Body of pancreas (tissue), 4 donors: Measurements from ENCODE around the gene ARHGAP29. TPM values are rescaled to one million over a fixed set of nuclear protein-coding genes. Genes with fewer than 3 reads are reported as not detected.
A peak's percentile ranks its signal among the peaks of the same experiment; 100 is the strongest.

Experiments
- ATAC-seq: fragments of 150-250 bp; one replicate; pipeline ENCODE4 v1.9.1; 2016
- DNase-seq, 4 donors: peaks; one replicate each; pipeline ENCODE4 v3.0.0-alpha.2; 2019
- H3K27ac ChIP-seq, 4 donors: fragments of 200-600 bp; sonication (generic); 1 replicate in 3 of 4; 2 replicates in 1 of 4; pipeline versions ENCODE4 v1.5.1 to v1.6.1; 2016 to 2019; ENCODE audit warnings: mild to moderate bottlenecking in 1 of 4, mixed read lengths in 1 of 4, moderate library complexity in 1 of 4
- H3K27me3 ChIP-seq, 2 donors: fragments of 200-600 bp; sonication (generic); one replicate each; pipeline ENCODE4 v1.6.0; 2016; ENCODE audit warnings: mild to moderate bottlenecking in 1 of 2
- H3K36me3 ChIP-seq, 2 donors: fragments of 200-600 bp; sonication (generic); replicated peaks in 1 of 2; 2 replicates each; pipeline ENCODE4 v1.5.1; 2016; ENCODE audit warnings: low read depth in 2 of 2; ENCODE audit not compliant: insufficient read depth in 1 of 2
- H3K4me1 ChIP-seq: fragments of 200-600 bp; sonication (generic); one replicate; pipeline ENCODE4 v1.6.0; 2016
- H3K4me3 ChIP-seq, 2 donors: fragments of 200-600 bp; sonication (generic); 1 replicate in 1 of 2; 2 replicates in 1 of 2; pipeline ENCODE4 v1.5.1; 2016 to 2019
- H3K9me3 ChIP-seq, 3 donors: fragments of 200-600 bp; sonication (generic); 1 replicate in 2 of 3; 2 replicates in 1 of 3; pipeline ENCODE4 v1.5.1; 2016
- POLR2A ChIP-seq, 3 donors: fragments of 450-650 bp; IDR thresholded peaks; one replicate each; pipeline ENCODE4 v1.6.1; 2016; ENCODE audit warnings: antibody characterized with exemption in 3 of 3, mild to moderate bottlenecking in 2 of 3
- WGBS, 2 donors: methylation state at CpG; one replicate each; pipeline ENCODE4 v1.1.5; 2017; 5-methylcytosine and 5-hydroxymethylcytosine counted together
- intact Hi-C: fragments of 100-400 bp; cut with DNase I; formaldehyde crosslinking; loops from one replicate; pipeline ENCODE4 v1.15.1; 2023
- total RNA-seq, 2 donors: library from RNA; depleted of rRNA; stranded (reverse); fragments of >200 nt; gene quantifications; one replicate each; pipeline ENCODE4 v1.1.0, GENCODE V29; 2016
- TF ChIP-seq, protein P1 (sequence below), 7 experiments: fragments of 450-650 bp in 4 of 7; fragments of 200-600 bp in 3 of 7; sonication (generic) in 3 of 7; IDR thresholded peaks; one replicate each; pipeline ENCODE4 v1.5.1; 2016 to 2019; ENCODE audit warnings: antibody characterized with exemption in 7 of 7

ARHGAP29 gene
- total RNA-seq, 2 donors from 2014 or later = 20.1 to 22.8 TPM

DNA sequence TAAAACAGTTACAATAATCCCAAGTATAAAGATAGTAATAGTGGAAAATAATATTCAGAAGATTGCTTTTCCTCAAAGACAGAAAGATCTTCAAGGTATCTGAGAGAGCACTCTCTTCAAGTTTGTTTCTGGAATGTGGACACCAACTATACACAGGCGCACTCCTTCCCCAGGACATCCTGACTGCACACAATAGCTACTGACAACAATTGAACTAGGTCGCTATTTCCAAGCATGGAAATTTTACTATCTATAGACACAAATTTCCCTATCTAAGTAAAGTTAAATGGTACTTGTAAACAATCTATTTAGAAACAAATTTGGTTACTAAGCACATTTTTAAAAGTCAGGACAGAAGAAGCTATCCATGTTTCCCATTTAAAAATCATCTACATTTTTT, 19.1 kb downstream of the ARHGAP29 start:
- no peak for ATAC-seq
- Histone ChIP-seq H3K36me3 (no peaks in the 10 kb centered on the region), H3K4me3 (no peak overlapping the region), H3K9me3 (no peaks in the 10 kb centered on the region), H3K27me3 (no peaks in the 10 kb centered on the region), H3K4me1 (no peaks in the 10 kb centered on the region), H3K27ac (no peak overlapping the region)
- intact Hi-C loops = no loop called here
- TF ChIP-seq, protein P1, sequence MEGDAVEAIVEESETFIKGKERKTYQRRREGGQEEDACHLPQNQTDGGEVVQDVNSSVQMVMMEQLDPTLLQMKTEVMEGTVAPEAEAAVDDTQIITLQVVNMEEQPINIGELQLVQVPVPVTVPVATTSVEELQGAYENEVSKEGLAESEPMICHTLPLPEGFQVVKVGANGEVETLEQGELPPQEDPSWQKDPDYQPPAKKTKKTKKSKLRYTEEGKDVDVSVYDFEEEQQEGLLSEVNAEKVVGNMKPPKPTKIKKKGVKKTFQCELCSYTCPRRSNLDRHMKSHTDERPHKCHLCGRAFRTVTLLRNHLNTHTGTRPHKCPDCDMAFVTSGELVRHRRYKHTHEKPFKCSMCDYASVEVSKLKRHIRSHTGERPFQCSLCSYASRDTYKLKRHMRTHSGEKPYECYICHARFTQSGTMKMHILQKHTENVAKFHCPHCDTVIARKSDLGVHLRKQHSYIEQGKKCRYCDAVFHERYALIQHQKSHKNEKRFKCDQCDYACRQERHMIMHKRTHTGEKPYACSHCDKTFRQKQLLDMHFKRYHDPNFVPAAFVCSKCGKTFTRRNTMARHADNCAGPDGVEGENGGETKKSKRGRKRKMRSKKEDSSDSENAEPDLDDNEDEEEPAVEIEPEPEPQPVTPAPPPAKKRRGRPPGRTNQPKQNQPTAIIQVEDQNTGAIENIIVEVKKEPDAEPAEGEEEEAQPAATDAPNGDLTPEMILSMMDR (IDR thresholded peaks at IDR 0.05) = no peak
- no peak for TF ChIP-seq POLR2A (IDR thresholded peaks at IDR 0.05)
- no peak for DNase-seq
- WGBS, 2 donors = 70 to 78% methylated on average over 2 of the region's 2 CpGs

DNA sequence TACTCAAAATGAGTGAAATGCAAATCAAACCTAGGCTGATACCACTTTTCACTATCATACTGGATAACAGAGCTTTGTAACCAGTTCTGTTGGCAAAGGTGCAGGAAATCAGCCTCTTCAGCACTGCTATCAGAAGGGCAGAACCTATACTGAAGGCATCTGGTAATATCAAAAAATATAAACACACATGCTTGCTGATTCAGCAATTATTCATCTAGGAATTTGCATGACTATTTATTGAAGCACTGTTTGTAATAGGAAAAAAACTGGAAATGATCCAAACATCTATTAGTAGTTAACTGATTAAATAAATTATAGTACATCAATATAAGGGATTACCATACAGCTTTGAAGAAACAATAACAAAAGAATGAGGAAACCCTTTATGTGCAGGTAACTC, 21.4 kb downstream of the ARHGAP29 start:
- intact Hi-C loops = no loop called here
- no peak for DNase-seq
- ATAC-seq = no peak
- Histone ChIP-seq H3K27me3 (no peaks in the 10 kb centered on the region), H3K27ac (no peak overlapping the region), H3K4me1 (no peaks in the 10 kb centered on the region), H3K36me3 (no peaks in the 10 kb centered on the region), H3K9me3 (no peaks in the 10 kb centered on the region), H3K4me3 (no peak overlapping the region)
- no peak for TF ChIP-seq POLR2A (IDR thresholded peaks at IDR 0.05)
- TF ChIP-seq, protein P1 (IDR thresholded peaks at IDR 0.05) = no peak

DNA sequence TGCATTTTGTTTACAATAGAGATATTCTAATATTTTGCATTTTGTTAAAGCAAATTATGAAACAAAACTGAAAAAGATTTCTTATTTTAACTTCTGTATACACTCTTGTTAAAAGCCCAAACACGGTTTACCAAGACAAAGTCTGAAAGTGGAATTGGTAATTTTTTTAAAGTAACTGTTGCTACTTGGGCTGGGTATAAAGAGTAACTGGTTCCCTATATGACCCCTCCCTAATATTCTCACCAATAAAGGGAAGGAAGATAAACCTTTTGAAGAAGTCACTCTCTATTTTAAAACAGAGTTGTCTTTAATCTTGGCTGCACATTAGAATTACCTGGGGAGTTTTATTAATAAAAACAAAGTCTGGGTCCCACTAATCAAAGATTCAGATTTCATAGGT, 27.4 kb downstream of the ARHGAP29 start:
- Histone ChIP-seq H3K27me3 (no peaks in the 10 kb centered on the region), H3K9me3 (no peaks in the 10 kb centered on the region), H3K27ac (peak overlapping the region in 1 of 4 donors; percentile 11), H3K36me3 (no peaks in the 10 kb centered on the region), H3K4me3 (no peak overlapping the region), H3K4me1 (no peaks in the 10 kb centered on the region)
- intact Hi-C loops = no loop called here
- DNase-seq (no peak), ATAC-seq (no peak)
- TF ChIP-seq, protein P1 (IDR thresholded peaks at IDR 0.05) = no peak
- TF ChIP-seq POLR2A (IDR thresholded peaks at IDR 0.05) = no peak
- WGBS, 2 donors = 91 to 100% methylated on average over 1 of the region's 1 CpG

DNA sequence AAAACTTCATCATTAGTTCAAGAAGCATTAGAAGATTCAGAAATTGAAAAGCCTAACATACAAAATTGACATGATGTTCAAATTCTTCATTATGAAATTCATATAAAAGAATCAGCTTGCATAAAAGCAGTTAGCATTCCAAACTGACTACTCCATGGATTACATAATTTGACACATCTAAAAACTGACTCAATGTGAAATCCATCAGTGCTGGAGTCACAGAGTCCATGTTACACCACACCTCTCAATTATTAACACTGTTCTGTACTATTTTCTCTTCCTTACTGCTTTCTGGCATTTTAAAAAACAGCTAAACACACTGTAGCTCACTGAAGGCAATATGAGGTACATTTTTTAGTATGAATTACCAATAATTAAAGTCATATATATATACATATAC, 28.0 kb downstream of the ARHGAP29 start:
- DNase-seq = no peak
- H3K9me3 ChIP-seq = no peaks in the 10 kb centered on the region
- H3K27me3 ChIP-seq = no peaks in the 10 kb centered on the region
- peak; percentile 45 for ATAC-seq
- intact Hi-C loops = no loop called here
- H3K4me1 ChIP-seq = no peaks in the 10 kb centered on the region
- TF ChIP-seq, protein P1 (IDR thresholded peaks at IDR 0.05) = no peak
- no peak for TF ChIP-seq POLR2A (IDR thresholded peaks at IDR 0.05)
- no peak overlapping the region for H3K27ac ChIP-seq
- H3K36me3 ChIP-seq = no peaks in the 10 kb centered on the region
- H3K4me3 ChIP-seq = no peak overlapping the region

DNA sequence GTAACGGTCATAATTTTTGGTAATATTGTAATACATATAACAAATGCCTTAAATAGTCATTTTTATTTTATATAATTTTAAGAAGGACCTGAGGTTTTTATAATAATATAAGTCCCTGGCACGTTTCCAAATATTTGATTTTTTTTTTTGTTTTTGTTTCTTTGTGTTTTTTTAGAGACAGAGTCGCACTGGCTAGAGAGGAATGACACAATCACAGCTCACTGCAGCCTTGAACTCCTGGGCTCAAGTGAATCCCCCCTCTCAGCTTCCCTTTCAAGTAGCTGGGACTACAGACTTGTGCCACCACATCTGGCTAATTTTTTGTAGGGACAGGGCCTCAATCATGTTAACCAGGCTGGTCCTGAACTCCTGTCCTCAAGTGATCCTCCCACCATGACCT, 29.7 kb downstream of the ARHGAP29 start:
- intact Hi-C loops = no loop called here
- ATAC-seq = no peak
- 59 to 67% methylated on average over 3 of the region's 3 CpGs for WGBS, 2 donors
- no peak for DNase-seq
- Histone ChIP-seq H3K36me3 (no peaks in the 10 kb centered on the region), H3K4me3 (no peak overlapping the region), H3K27me3 (no peaks in the 10 kb centered on the region), H3K9me3 (no peaks in the 10 kb centered on the region), H3K27ac (no peak overlapping the region), H3K4me1 (no peaks in the 10 kb centered on the region)
- TF ChIP-seq POLR2A (IDR thresholded peaks at IDR 0.05) = no peak
- TF ChIP-seq, protein P1 (IDR thresholded peaks at IDR 0.05) = no peak
